ENCODE results near the gene FBLIM1. TPM values are rescaled to one million over a fixed set of nuclear protein-coding genes. Genes with fewer than 3 reads are reported as not detected.

Gene FBLIM1
- total and polyA plus RNA-seq, 11 donors, result 31.6 to 103 (median 69.8) TPM

- intact Hi-C loops (cut with DNase I), result no loop called here
- H3K36me3 ChIP-seq, result peaks cover 0 to 43% (median 16%) of the 10 kb centered on the region in 9 donors
- H3K27ac ChIP-seq, result no peak overlapping the region
Observed at GRCh38 chr1:15765495-15766194, 7.0 kb downstream of the FBLIM1 start.

GRCh38 chr1:15767941-15768340 lies 9.3 kb downstream of the FBLIM1 start:
- Histone ChIP-seq H3K27me3 (no peaks in the 10 kb centered on the region), H3K4me3 (no peak overlapping the region), H3K4me1 (peaks cover 0 to 28% (median 5%) of the 10 kb centered on the region in 12 donors), H3K9me3 (no peaks in the 10 kb centered on the region), H3K36me3 (peaks cover 0 to 62% (median 39%) of the 10 kb centered on the region in 9 donors), H3K27ac (no peak overlapping the region)
- DNase-seq (no peak), ATAC-seq (no peak)
- 85 to 98% (median 95%) methylated on average over 5 of the region's 5 CpGs for WGBS, 4 donors
- no peak for TF ChIP-seq POLR2A (IDR thresholded peaks at IDR 0.05)
- no peak for TF ChIP-seq CTCF (IDR thresholded peaks at IDR 0.05)
- intact Hi-C loops (cut with DNase I), result no loop called here

More at GRCh38 chr1:15765495-15766194, 7.0 kb downstream of the FBLIM1 start:
- DNase-seq (no peak), ATAC-seq (no peak)
- Histone ChIP-seq H3K4me3 (no peak overlapping the region), H3K27me3 (peaks cover 0 to 8% (median 0%) of the 10 kb centered on the region in 9 donors), H3K9me3 (no peaks in the 10 kb centered on the region), H3K4me1 (peaks cover 0 to 51% (median 21%) of the 10 kb centered on the region in 12 donors)
- 60 to 80% (median 68%) methylated on average over 19 to 20 of the region's 20 CpGs for WGBS, 4 donors
- no peak for TF ChIP-seq CTCF (IDR thresholded peaks at IDR 0.05)
- no peak for TF ChIP-seq POLR2A (IDR thresholded peaks at IDR 0.05)

GRCh38 chr1:15768388-15768787 lies 9.8 kb downstream of the FBLIM1 start:
- H3K36me3 ChIP-seq, result peaks cover 0 to 66% (median 41%) of the 10 kb centered on the region in 9 donors
- no peak overlapping the region for H3K27ac ChIP-seq
- no peaks in the 10 kb centered on the region for H3K27me3 ChIP-seq
- intact Hi-C loops (cut with DNase I), result no loop called here
- DNase-seq (no peak), ATAC-seq (no peak)
- H3K4me1 ChIP-seq, result peaks cover 0 to 26% (median 4%) of the 10 kb centered on the region in 12 donors
- no peak overlapping the region for H3K4me3 ChIP-seq
- WGBS, 4 donors, result 87 to 95% (median 93%) methylated on average over 3 to 7 of the region's 7 CpGs
- no peaks in the 10 kb centered on the region for H3K9me3 ChIP-seq
- no peak for TF ChIP-seq POLR2A (IDR thresholded peaks at IDR 0.05)
- TF ChIP-seq CTCF (IDR thresholded peaks at IDR 0.05), result no peak

GRCh38 chr1:15770313-15770962 lies 11.8 kb downstream of the FBLIM1 start:
- WGBS, 4 donors, result 90 to 96% (median 93%) methylated on average over 6 to 14 of the region's 14 CpGs
- DNase-seq, result no peak
- Histone ChIP-seq H3K4me3 (no peak overlapping the region), H3K27ac (no peak overlapping the region), H3K27me3 (no peaks in the 10 kb centered on the region), H3K4me1 (peaks cover 0 to 5% (median 0%) of the 10 kb centered on the region in 12 donors), H3K36me3 (peaks cover 0 to 77% (median 53%) of the 10 kb centered on the region in 9 donors), H3K9me3 (no peaks in the 10 kb centered on the region)
- TF ChIP-seq CTCF (IDR thresholded peaks at IDR 0.05), result no peak
- TF ChIP-seq POLR2A (IDR thresholded peaks at IDR 0.05), result no peak
- no peak for ATAC-seq
- intact Hi-C loops (cut with DNase I), result no loop called here
